ENCODE results near the gene MYLK4.

The MYLK4 gene

GRCh38 chr6:2766767-2767656 lies 16.3 kb upstream of the MYLK4 start:
- Histone ChIP-seq H3K4me1 (ENCODE audit: low read depth, poor library complexity, severe bottlenecking) (peaks cover 33% of the 10 kb centered on the region), H3K4me2 (peak overlapping the region; percentile 99), H2AFZ (ENCODE audit: low read depth) (no peak overlapping the region), H3K79me2 (ENCODE audit: insufficient read depth, low read depth) (peaks cover 57% of the 10 kb centered on the region), H3K9ac (peak overlapping the region; percentile 85; the same call in 1 of the 2 replicates), H3K27me3 (ENCODE audit: insufficient read depth, low read depth) (no peaks in the 10 kb centered on the region), H3K27ac (peak overlapping the region; percentile 75; the same call in 1 of the 2 replicates), H4K20me1 (ENCODE audit: insufficient read depth) (peaks cover 16% of the 10 kb centered on the region; the same call in 1 of the 2 replicates), H3K4me3 (IDR thresholded peaks at IDR 0.05; ENCODE audit: insufficient read depth, low read depth, low read length) (no peak overlapping the region), H3K36me3 (ENCODE audit: insufficient read depth) (no peaks in the 10 kb centered on the region)
- no peak for TF ChIP-seq CTCF (conservative IDR thresholded peaks at IDR 0.05; ENCODE audit: low read depth, low read length)

DNA sequence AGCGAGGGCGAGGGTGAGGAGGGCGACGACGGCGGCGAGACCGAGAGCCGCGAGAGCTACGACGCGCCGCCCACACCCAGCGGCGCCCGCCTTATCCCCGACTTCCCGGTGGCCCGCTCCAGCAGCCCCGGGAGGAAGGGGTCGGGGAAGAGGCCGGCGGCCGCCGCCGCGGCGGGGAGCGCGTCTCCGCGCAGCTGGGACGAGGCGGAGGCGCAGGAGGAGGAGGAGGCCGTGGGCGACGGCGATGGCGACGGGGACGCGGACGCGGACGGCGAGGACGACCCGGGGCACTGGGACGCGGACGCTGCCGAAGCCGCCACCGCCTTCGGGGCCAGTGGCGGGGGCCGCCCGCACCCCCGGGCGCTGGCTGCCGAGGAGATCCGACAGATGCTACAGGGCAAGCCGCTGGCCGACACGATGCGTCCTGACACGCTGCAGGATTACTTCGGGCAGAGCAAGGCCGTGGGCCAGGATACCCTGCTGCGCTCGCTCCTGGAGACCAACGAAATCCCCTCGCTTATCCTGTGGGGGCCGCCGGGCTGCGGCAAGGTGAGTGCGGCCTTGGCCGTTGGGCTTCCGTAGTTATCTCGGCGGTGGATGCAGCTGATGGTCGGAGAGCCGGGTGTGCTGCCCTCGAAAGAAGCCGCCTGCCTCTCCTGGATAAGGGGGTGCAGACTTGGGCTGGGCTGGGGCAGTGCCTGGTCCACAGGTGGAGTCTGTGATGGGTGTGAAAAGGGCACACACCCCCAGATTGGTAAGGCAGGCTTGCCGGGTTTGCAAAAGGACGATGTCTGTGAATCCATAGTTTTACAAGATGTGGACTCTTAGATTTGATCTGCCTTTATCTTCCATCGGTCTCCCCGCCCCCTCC lies 15.4 kb upstream of the MYLK4 start:
- H3K4me1 ChIP-seq (ENCODE audit: low read depth, poor library complexity, severe bottlenecking) = peaks cover 33% of the 10 kb centered on the region
- H3K79me2 ChIP-seq (ENCODE audit: insufficient read depth, low read depth) = peaks cover 48% of the 10 kb centered on the region
- no peak for TF ChIP-seq CTCF (conservative IDR thresholded peaks at IDR 0.05; ENCODE audit: low read depth, low read length)
- no peaks in the 10 kb centered on the region for H3K36me3 ChIP-seq (ENCODE audit: insufficient read depth)
- peak overlapping the region; percentile 75 for H3K27ac ChIP-seq
- H3K4me2 ChIP-seq = peak overlapping the region; percentile 99
- no peaks in the 10 kb centered on the region for H3K27me3 ChIP-seq (ENCODE audit: insufficient read depth, low read depth)
- no peak overlapping the region for H3K4me3 ChIP-seq (IDR thresholded peaks at IDR 0.05; ENCODE audit: insufficient read depth, low read depth, low read length)
- peak overlapping the region; percentile 85 for H3K9ac ChIP-seq
- H4K20me1 ChIP-seq (ENCODE audit: insufficient read depth) = peaks cover 16% of the 10 kb centered on the region; the same call in 1 of the 2 replicates
- peak overlapping the region; percentile 67 for H2AFZ ChIP-seq (ENCODE audit: low read depth)

- Histone ChIP-seq H3K27ac (peak within 1 kb of the TSS; percentile 75), H3K79me2 (ENCODE audit: insufficient read depth, low read depth) (peaks cover 42% of the 10 kb centered on the region)
- no peak; the same call in 1 of the 2 replicates for TF ChIP-seq CTCF (conservative IDR thresholded peaks at IDR 0.05; ENCODE audit: low read depth, low read length)
Observed at GRCh38 chr6:2765166-2765895, 14.6 kb upstream of the MYLK4 start, which contains the start of gene WRNIP1. TSS of gene WRNIP1 (plus strand) at chr6:2765393. CDS start at chr6:2765623, 230 bp downstream.

More at GRCh38 chr6:2765166-2765895, 14.6 kb upstream of the MYLK4 start, which contains the start of gene WRNIP1:
- Histone ChIP-seq H3K36me3 (ENCODE audit: insufficient read depth) (no peaks in the 10 kb centered on the region), H4K20me1 (ENCODE audit: insufficient read depth) (peaks cover 16% of the 10 kb centered on the region; the same call in 1 of the 2 replicates), H2AFZ (ENCODE audit: low read depth) (peak within 1 kb of the TSS; percentile 87), H3K4me1 (ENCODE audit: low read depth, poor library complexity, severe bottlenecking) (peaks cover 33% of the 10 kb centered on the region), H3K27me3 (ENCODE audit: insufficient read depth, low read depth) (no peaks in the 10 kb centered on the region), H3K4me3 (IDR thresholded peaks at IDR 0.05; ENCODE audit: insufficient read depth, low read depth, low read length) (no peak within 1 kb of the TSS), H3K9ac (peak within 1 kb of the TSS; percentile 85), H3K4me2 (peak within 1 kb of the TSS; percentile 99)

Data from KMS-11 (cell line).